HG02759 (cell line): ENCODE data around the gene SEC61B.

Experiments used
- ATAC-seq: cut with Tn5 transposase; IDR thresholded peaks from one replicate; pipeline ENCODE4 v1.9.1; 2021; ENCODE audit warnings: mild to moderate bottlenecking, moderate library complexity; ENCODE audit not compliant: unreplicated experiment

The SEC61B gene

GRCh38 chr9:99266255-99267023 lies 44.4 kb downstream of the SEC61B start:
- ATAC-seq, result peak; percentile 64

DNA sequence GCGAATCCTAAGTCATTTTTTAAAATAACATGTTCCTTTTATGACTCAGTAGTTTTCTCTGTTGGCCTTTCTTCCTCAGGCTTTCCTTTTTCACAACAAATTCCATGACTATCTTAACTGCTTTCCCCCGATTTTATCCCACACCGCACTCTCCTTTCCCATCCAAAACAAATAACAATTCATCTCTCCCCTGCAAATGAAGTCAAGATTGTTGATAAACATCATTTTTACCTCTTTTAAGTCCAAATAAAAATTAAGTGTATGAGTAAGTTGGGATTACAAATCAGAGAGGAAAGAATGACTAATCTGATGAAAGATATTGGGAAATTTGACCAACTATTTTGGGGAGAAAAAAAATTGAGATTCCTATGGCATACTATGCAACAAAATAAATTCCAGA lies 47.3 kb downstream of the SEC61B start:
- no peak for ATAC-seq

GRCh38 chr9:99270491-99270890 lies 48.4 kb downstream of the SEC61B start:
- no peak for ATAC-seq

DNA sequence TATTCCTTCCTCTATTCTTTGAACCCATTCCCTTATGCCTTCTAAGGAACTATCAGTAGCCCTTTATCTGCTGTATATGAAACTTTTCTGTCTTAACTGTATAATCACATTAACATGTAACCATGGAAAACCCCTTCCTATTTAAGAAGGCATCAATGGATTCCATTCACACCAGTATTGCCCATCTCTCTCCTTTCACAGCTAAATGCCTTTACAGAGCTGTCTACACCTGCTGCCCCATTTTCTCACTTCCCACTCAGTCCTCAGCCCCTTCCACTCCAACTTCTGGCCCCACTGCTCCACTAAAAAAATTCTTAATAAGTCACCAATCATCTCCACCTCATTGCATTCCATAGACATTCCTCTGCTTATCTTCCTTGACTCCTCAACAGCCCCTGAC lies 50.8 kb downstream of the SEC61B start:
- no peak for ATAC-seq

GRCh38 chr9:99274016-99274415 lies 51.9 kb downstream of the SEC61B start:
- ATAC-seq, result no peak

DNA sequence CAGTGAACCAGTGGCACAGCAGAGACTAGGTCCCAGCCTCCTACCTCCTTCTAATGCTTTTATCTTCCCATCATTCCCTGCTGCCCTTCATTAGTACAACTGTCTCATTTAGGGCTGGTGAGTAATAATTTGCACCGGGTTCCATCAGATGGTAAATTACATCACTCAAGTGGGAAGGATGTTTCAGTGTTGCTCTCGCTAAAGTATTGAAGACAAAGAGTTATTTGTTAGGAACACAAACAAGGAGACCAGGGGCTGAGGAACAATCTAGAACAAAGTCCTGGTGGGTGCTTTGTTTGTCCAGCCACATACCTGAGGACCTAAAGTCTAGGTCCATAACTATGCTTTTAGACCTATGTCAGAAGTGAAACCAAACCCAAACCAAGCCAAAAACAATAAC lies 52.4 kb downstream of the SEC61B start:
- no peak for ATAC-seq
